Effector CD8-positive, alpha-beta T cell (primary cell): ENCODE results near the gene SH3D19.
"Not testable (repeated sequence)": the region's sequence is repeated elsewhere in the genome, so short reads cannot be mapped to it uniquely, and the experiment has no call there.

Source experiments
- DNase-seq: peaks from one replicate; lab custom pipeline; 2025; lab: John Stamatoyannopoulos, UW

The SH3D19 gene

GRCh38 chr4:151267822-151268535, 57.4 kb downstream of the SH3D19 start:
- DNase-seq = no peak

DNA sequence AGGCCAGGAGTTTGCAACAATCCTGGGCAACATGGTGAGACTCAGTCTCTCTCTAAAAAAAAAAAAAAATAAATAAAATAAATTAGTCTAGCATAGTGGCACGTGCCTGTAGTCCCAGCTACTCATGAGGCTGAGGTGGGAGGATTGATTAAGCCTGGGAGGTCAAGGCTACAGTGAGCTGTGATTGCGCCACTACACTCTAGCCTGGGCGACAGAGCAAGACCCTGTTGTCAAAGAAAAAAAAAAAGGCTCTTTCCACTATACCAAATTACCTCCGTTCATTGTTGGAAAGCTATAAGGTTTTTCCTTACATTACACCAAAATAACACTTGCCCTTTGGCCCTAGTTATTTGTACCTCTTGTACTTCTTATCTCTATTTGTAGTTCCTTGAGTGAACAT, 58.3 kb downstream of the SH3D19 start:
- DNase-seq = no peak

GRCh38 chr4:151266497-151266896, 58.9 kb downstream of the SH3D19 start:
- no peak for DNase-seq

DNA sequence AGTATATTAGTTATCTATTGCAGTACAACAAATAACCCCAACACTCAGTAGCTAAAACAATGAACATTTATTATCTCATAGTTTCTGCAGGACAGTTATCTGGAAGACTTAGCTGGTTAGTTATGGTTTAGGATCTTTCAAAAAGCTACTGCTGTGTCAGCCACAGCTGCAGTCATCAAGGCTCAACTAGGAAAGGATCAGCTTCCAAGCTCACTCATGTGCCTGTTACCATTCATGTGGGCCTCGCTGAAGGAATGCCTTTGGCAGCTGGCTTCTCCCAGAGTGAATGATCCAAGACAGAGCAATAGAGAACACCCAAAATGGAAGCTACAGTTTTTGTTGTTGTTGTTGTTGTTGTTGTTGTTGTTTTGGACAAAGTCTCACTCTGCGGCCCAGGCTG, 62.0 kb downstream of the SH3D19 start:
- no peak for DNase-seq

GRCh38 chr4:151260526-151260925, 64.9 kb downstream of the SH3D19 start:
- DNase-seq = no peak

DNA sequence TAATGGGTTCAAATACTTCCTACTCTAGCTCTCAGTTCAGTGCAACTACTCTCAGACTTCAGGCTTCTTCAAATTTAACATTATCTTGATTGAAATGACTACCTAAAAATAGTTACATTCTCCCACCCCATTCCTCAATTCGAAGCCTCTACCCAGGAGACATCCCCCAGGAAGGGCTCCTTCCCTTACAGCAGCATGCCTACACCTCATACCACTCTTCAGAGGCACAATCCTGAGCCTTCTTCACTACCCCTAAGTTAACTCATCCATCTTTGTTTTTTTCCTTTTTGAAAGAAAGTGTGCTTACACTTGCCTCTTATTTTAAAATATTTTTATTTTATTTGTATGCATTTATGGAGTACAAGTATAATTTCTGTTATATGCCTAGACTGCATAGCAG, 65.7 kb downstream of the SH3D19 start:
- DNase-seq = no peak

DNA sequence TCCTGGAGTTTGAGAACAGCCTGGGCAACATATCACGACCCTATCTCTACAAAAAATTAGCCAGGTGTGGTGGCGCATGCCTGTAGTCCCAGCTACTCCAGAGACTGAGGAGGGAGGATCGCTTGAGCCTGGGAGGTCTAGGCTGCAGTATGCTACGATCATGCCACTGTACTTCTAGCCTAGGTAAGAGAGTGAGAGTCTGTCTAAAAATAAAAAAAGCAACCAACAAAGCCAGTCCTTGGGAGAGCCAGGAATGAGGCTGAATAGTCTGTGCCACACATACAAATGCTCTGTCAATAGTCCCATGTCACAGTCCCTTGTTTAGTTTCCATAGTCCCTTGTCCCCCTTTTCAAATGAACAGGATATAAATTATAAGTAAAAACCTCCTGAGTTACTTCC, 67.7 kb downstream of the SH3D19 start:
- DNase-seq = no peak

DNA sequence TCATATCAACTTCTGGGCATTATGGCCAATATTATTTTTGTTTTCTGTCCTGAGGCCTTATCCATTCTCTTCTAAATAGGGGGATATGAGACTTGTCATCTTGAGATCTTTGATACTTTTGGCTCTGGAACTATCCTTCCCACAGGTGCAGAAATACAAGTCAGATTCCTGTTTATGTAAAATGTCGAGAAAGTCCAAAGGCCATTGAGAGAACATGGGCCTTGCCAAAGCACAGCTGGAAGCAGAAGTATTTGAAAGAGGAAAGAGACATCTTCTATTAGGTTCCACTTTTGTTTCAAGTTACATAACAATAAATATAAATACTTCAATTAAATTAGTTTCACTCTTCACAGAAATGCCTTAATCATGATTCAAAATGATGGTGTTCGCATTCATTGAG, 69.3 kb downstream of the SH3D19 start:
- DNase-seq = no peak

DNA sequence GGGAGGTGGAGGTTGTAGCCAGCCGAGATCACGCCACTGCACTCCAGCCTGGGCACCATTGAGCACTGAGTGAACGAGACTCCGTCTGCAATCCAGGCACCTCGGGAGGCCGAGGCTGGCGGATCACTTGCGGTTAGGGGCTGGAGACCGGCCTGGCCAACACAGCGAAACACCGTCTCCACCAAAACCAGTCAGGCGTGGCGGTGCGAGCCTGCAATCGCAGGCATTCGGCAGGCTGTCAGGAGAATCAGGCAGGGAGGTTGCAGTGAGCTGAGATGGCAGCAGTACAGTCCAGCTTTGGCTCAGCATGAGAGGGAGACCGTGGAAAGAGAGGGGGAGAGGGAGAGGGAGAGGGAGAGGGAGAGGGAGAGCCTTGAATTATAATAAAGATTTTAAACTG, 69.7 kb downstream of the SH3D19 start:
- DNase-seq = not testable (repeated sequence)

GRCh38 chr4:151255226-151255625, 70.2 kb downstream of the SH3D19 start:
- DNase-seq = not testable (repeated sequence)

GRCh38 chr4:151251603-151252304, 73.7 kb downstream of the SH3D19 start:
- DNase-seq = no peak

GRCh38 chr4:151250706-151251105, 74.7 kb downstream of the SH3D19 start:
- DNase-seq = no peak

DNA sequence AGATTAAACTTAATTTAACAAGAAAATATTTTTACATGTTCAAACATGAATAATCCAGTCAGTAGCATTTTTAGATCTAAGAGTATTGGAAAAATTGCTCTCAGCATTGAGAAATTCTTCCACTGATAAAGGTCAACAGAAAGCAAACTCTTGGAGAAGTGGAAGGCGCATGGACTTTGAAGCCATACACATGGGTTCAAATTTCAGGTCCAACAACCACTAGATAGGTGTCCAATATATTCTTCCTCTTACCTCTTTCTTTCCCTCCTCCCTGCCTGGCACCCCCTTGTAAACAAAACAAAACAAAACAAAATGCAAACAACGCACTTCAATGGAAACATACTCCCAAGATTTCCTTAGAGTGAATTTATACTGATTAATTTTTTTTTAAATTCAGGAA, 76.9 kb downstream of the SH3D19 start:
- no peak for DNase-seq

DNA sequence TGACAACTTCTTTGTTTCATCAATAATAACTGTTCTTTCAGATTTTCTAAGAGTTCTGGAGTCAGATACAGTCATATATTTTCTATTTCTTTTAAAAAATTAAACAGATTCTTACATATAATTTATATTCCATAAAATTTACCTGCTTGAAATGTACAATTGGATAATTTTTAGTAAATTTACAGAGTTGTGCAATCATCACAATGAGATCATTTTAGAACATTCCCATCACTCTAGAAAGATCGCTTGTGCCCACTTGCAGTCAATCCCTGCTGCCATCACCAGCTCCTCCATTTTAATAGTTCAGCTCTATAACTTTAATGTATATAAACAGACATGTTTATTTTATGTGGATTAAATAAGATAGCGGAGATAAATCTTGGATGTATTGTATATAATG, 78.0 kb downstream of the SH3D19 start:
- no peak for DNase-seq

DNA sequence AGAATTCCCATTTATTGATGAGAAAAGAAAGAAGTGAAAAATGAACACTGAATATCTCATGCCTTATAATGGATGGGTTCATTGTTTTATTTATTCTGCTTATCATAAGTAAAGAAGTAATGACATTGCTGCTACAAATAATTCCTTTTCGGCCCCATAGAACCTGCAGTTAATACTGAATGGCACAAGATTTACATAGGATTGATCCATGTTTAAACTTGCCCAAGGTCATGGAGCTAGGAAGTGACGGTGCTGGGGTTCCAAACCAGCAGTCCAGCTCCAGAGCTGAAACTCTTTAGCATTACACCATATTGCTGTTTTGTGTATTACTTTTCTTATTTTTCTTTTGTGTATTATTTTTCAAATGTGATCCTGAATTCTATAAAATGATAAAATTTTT, 78.7 kb downstream of the SH3D19 start:
- DNase-seq = no peak

GRCh38 chr4:151242305-151242704, 83.1 kb downstream of the SH3D19 start:
- DNase-seq = no peak

GRCh38 chr4:151239608-151240007, 85.8 kb downstream of the SH3D19 start:
- no peak for DNase-seq

GRCh38 chr4:151238477-151238876, 86.9 kb downstream of the SH3D19 start:
- no peak for DNase-seq

DNA sequence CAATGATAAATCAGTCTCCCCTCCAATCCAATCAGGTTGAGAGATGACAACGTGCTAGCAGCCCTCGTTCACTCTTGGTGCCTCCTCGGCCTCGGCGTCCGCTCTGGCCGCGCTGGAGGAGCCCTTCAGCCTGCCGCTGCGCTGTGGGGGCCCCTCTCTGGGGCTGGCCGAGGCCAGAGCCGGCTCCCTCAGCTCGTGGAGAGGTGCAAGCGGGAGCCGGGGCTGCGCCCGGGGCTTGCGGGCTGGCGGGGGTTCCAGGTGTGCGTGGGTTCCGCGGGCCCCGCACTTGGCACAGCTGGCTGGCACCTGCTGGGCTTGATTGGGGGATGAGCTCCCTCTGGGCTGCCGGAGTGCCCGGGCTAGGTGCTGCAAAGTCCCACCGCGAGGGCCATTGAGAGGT, 89.4 kb downstream of the SH3D19 start:
- DNase-seq = no peak

DNA sequence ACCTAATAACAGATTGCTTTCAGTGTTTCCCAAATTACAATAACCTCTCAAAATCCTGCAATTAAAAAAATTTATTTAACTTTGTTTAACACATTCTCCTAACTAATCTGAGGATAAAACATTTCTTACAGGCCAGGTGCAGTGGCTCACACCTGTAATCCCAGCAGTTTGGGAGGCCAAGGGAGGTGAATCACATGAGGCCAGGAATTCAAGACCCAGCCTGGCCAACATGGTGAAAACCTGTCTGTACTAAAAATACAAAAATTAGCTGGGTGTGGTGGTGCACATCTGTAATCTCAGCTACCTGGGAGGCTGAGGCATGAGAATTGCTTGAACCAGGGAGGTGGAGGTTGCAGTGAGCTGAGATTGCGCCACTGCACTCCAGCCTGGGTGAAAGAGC, 90.0 kb downstream of the SH3D19 start:
- not testable (repeated sequence) for DNase-seq

DNA sequence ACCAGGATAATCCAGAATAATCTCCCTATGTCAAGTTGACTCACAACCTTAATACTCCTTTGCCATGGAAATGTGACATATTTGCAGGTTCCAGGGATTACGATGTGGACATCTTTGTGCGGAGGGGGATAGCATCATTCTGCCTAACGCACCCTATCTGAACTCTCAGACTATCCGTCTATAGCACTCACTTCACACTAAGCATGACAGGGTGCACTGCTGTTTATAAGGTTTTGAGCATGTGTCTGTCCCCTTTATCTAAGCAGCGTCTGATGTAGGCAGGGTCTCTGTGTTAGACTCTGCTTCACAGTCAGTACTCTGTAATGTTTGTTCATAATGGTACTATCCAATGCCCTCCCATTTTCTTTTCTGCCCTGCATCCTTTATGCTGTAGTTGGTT, 91.8 kb downstream of the SH3D19 start:
- no peak for DNase-seq

- DNase-seq = no peak
Observed at GRCh38 chr4:151231915-151232595, 93.3 kb downstream of the SH3D19 start.
